Thyroid gland (tissue), 4 donors: ENCODE data around the gene C20orf173.

ENCODE experiments used
- POLR2A ChIP-seq, 2 donors: fragments of 450-650 bp; IDR thresholded peaks; one replicate each; pipeline ENCODE4 v1.6.1; 2017; ENCODE audit warnings: antibody characterized with exemption in 2 of 2, mild to moderate bottlenecking in 2 of 2, moderate library complexity in 1 of 2
- TF ChIP-seq, protein P1 (sequence below), 6 experiments: fragments of 200-600 bp in 3 of 6; fragments of 450-650 bp in 3 of 6; sonication (generic) in 3 of 6; IDR thresholded peaks; one replicate each; pipeline ENCODE4 v1.5.1; 2016 to 2019; ENCODE audit warnings: antibody characterized with exemption in 6 of 6, mild to moderate bottlenecking in 2 of 6, inconsistent platforms in 1 of 6, moderate library complexity in 1 of 6

DNA sequence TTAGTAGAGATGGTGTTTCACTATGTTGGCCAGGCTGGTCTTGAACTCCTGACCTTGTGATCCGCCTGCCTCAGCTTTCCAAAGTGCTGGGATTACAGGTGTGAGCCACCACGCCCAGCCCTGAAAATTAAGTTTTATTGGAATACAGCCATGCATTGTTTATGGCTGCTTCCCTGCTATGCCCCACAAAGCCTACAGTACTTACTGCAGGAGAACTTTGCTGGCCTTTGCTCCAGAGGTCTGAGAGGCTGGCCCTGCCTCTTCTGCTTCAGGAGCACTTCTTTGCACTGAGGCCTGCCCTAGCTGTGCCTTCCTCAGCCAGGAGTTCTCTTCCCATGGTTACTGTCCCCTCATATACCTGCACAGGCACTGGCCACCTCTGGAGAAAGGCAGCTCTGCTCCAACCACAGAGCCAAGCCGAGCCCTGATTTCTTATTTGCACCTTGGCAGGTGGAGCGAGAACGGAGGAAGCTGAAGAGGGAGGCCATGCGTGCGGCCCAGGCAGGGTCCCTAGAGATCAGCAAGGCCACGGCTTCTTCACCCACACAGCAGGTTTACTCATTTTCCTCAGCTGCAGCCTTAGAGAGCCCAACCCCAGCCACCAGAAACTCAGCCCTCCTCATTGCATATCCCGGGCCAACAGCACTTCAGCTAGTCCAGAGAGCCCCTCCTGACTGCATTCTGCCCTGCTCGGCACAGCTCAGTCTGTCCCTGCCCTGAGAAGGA is 20.8 kb downstream of the C20orf173 start:
- TF ChIP-seq, protein P1, sequence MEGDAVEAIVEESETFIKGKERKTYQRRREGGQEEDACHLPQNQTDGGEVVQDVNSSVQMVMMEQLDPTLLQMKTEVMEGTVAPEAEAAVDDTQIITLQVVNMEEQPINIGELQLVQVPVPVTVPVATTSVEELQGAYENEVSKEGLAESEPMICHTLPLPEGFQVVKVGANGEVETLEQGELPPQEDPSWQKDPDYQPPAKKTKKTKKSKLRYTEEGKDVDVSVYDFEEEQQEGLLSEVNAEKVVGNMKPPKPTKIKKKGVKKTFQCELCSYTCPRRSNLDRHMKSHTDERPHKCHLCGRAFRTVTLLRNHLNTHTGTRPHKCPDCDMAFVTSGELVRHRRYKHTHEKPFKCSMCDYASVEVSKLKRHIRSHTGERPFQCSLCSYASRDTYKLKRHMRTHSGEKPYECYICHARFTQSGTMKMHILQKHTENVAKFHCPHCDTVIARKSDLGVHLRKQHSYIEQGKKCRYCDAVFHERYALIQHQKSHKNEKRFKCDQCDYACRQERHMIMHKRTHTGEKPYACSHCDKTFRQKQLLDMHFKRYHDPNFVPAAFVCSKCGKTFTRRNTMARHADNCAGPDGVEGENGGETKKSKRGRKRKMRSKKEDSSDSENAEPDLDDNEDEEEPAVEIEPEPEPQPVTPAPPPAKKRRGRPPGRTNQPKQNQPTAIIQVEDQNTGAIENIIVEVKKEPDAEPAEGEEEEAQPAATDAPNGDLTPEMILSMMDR (IDR thresholded peaks at IDR 0.05) = no peak
- no peak for TF ChIP-seq POLR2A (IDR thresholded peaks at IDR 0.05)
